Glutamatergic neuron (in vitro differentiated cells): ENCODE results near the gene IFT27. TPM values are rescaled to one million over a fixed set of nuclear protein-coding genes. Genes with fewer than 3 reads are reported as not detected.
"Not testable (repeated sequence)": the region's sequence is repeated elsewhere in the genome, so short reads cannot be mapped to it uniquely, and the experiment has no call there.

ENCODE experiments used
- DNase-seq: peaks from one replicate; pipeline ENCODE4 v3.0.0; 2022
- H3K27ac Mint-ChIP-seq: one replicate; pipeline ENCODE4 v1.8.0; 2020; ENCODE audit warnings: mild to moderate bottlenecking, mixed read lengths, inconsistent platforms; ENCODE audit not compliant: unreplicated experiment
- H3K27me3 Mint-ChIP-seq: one replicate; pipeline ENCODE4 v1.8.0; 2020; ENCODE audit warnings: mild to moderate bottlenecking, moderate library complexity, mixed read lengths, inconsistent platforms; ENCODE audit not compliant: unreplicated experiment
- H3K36me3 Mint-ChIP-seq: one replicate; pipeline ENCODE4 v1.8.0; 2020; ENCODE audit warnings: mild to moderate bottlenecking, mixed read lengths, inconsistent platforms; ENCODE audit not compliant: unreplicated experiment
- H3K4me1 Mint-ChIP-seq: one replicate; pipeline ENCODE4 v1.8.0; 2020; ENCODE audit warnings: mild to moderate bottlenecking, low read depth, mixed read lengths, inconsistent platforms; ENCODE audit not compliant: unreplicated experiment
- H3K4me3 Mint-ChIP-seq: one replicate; pipeline ENCODE4 v1.8.0; 2020; ENCODE audit warnings: mild to moderate bottlenecking, mixed read lengths, inconsistent platforms; ENCODE audit not compliant: unreplicated experiment
- H3K9me3 Mint-ChIP-seq: one replicate; pipeline ENCODE4 v1.8.0; 2020; ENCODE audit warnings: mild to moderate bottlenecking, moderate library complexity, mixed read lengths, inconsistent platforms; ENCODE audit not compliant: unreplicated experiment
- total RNA-seq: library from RNA; stranded (reverse); fragmentation: NEBNext Ultra II Directional; extraction: Animal tissue kit (Norgen Biotek cat#: 25700); gene quantifications from one replicate; pipeline ENCODE4 v1.2.1, GENCODE V29; 2021; ENCODE audit not compliant: unreplicated experiment
- TF ChIP-seq, protein P1 (sequence below): fragments of 200-600 bp; sonication (generic); IDR thresholded peaks from one replicate; pipeline ENCODE4 v1.5.0; 2021; ENCODE audit not compliant: partially characterized antibody, unreplicated experiment

IFT27 gene
- total RNA-seq, 1 donor from 2014 or later = 54.2 TPM

DNA sequence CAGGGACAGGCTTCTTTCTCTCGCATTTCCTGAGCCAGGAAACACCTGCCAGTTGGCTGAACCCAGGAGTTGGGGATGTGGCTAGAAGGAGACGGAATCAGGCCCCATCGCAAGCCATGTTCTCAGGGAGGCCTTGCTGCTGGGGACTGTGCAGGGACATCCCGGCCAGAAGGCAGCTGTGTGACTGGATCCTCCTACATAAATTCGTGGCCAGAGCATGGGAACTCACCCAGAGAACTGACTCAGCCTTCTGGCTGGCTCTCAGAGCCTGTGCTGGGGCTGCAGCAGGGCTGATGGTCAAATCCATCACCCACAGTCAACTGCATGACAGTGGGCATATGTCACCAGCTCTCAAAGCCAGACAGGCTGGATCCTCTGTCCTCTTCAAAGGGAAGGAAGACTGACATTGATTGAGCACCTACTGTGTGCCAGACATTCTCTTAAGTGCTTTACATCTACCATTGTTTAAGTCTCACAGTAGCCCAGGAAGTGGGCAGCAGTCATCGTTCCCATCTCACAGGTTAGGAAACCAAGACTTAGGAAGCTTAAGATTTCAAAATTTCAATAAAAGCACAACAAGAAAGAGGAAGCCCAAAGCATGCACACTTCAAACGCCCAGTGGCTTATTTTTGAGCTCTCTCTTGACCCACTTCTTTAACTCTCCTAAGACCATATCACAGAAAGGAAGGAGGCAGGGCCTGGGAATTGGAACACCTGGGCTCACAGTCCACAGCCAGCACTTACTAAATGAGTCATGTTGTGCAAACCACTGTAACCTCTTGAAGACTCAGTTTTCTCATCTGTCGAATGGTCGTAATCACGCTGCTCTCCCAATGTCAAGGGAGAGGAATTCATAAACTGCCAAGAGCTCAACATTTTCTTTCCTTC is 41.5 kb downstream of the IFT27 start:
- no peak overlapping the region for H3K27ac Mint-ChIP-seq

DNA sequence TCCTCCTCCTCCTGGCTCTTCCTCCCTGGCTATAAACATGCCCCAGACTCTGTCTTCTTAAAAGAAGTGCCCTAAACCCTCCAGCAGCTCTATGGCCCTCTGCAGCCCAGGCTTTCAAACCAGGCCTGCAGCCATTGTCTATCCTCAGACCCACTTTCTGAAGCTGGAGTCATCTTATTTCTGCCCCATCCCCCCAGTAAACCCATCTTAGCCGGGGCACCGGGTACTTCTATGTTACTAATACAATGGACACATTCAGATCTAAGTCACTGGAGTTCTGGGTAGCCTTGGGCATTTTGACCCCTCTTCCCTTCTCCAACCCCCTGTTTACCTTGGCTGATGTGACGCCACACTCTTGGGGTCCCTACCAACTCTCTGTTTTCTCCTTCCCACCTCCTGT is 42.6 kb downstream of the IFT27 start:
- Mint-ChIP-seq H3K27ac (no peak overlapping the region), H3K4me3 (no peak overlapping the region), H3K27me3 (peaks cover 5% of the 10 kb centered on the region), H3K36me3 (peaks cover 5% of the 10 kb centered on the region), H3K4me1 (peaks cover 5% of the 10 kb centered on the region), H3K9me3 (peaks cover 2% of the 10 kb centered on the region)
- TF ChIP-seq, protein P1, sequence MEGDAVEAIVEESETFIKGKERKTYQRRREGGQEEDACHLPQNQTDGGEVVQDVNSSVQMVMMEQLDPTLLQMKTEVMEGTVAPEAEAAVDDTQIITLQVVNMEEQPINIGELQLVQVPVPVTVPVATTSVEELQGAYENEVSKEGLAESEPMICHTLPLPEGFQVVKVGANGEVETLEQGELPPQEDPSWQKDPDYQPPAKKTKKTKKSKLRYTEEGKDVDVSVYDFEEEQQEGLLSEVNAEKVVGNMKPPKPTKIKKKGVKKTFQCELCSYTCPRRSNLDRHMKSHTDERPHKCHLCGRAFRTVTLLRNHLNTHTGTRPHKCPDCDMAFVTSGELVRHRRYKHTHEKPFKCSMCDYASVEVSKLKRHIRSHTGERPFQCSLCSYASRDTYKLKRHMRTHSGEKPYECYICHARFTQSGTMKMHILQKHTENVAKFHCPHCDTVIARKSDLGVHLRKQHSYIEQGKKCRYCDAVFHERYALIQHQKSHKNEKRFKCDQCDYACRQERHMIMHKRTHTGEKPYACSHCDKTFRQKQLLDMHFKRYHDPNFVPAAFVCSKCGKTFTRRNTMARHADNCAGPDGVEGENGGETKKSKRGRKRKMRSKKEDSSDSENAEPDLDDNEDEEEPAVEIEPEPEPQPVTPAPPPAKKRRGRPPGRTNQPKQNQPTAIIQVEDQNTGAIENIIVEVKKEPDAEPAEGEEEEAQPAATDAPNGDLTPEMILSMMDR = no peak
- no peak for DNase-seq

More for the DNA sequence above, 41.5 kb downstream of the IFT27 start:
- DNase-seq = no peak
- H3K9me3 Mint-ChIP-seq = peaks cover 4% of the 10 kb centered on the region
- TF ChIP-seq, protein P1 = no peak
- H3K4me1 Mint-ChIP-seq = peaks cover 8% of the 10 kb centered on the region
- H3K36me3 Mint-ChIP-seq = peaks cover 9% of the 10 kb centered on the region
- no peak overlapping the region for H3K4me3 Mint-ChIP-seq
- peaks cover 9% of the 10 kb centered on the region for H3K27me3 Mint-ChIP-seq

DNA sequence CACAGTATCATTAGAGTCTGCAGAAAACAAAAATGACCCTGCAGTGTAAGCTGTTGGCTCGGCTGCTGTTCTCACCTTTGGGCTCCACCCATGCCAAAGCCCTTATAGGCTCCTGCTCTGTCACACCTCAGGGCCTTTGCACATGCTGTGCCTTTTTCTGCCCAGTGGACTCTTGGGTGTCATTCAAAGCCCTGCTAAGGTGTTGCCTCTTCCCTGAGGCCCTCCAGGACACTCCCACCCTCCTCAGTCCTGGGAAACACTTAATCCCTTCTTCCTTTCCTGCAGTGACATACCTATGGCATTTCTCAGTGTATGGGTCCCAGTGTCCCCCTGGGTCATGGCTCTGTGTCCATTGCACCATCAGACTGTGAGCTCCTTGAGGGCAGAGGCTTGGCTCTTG is 43.3 kb downstream of the IFT27 start:
- Mint-ChIP-seq H3K27me3 (peaks cover 5% of the 10 kb centered on the region), H3K4me1 (peaks cover 2% of the 10 kb centered on the region), H3K27ac (no peak overlapping the region), H3K4me3 (no peak overlapping the region), H3K36me3 (peaks cover 5% of the 10 kb centered on the region), H3K9me3 (peaks cover 2% of the 10 kb centered on the region)
- TF ChIP-seq, protein P1 = no peak
- no peak for DNase-seq

DNA sequence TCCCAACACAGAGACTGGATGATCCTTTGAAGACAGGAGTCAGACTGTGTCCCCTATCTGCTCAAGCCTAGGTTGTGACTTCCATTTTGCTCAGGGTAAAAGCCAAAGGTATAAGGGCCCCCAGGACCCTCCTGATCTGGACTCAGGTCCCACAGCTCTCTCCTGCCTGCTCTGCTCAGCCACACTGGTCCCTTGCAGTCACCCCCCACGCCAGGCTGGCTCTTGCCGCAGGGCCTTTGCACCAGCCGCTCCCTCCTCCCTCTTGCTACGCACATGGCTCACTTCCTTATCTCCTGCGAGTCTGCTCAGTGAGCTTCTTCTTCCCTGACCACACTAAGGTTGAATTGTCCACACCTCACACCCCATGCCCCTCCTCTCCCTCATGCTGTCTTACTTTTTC is 44.0 kb downstream of the IFT27 start:
- Mint-ChIP-seq H3K36me3 (peaks cover 5% of the 10 kb centered on the region), H3K27me3 (peaks cover 2% of the 10 kb centered on the region), H3K9me3 (peaks cover 2% of the 10 kb centered on the region), H3K4me1 (no peaks in the 10 kb centered on the region), H3K27ac (no peak overlapping the region), H3K4me3 (no peak overlapping the region)
- no peak for DNase-seq
- TF ChIP-seq, protein P1 = no peak

DNA sequence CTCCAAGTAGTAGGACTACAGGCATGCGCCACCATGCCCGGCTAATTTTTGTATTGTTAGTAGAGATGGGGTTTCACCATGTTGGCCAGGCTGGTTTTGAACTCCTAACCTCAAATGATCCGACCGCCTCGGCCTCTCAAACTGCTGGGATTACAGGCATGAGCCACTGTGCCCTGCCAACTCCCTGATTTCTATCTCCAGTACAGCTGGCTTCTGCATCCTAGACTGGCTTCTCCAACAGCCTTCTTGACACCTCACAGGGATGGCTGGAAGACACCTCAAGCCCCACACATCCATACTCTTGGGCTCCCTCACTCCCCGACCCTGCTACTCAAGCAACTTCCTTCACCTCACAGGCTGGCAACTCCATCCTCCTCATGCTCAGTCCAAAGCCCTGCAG is 44.6 kb downstream of the IFT27 start:
- not testable (repeated sequence) for H3K4me3 Mint-ChIP-seq, H3K36me3 Mint-ChIP-seq, DNase-seq, H3K4me1 Mint-ChIP-seq, H3K27me3 Mint-ChIP-seq, H3K9me3 Mint-ChIP-seq, H3K27ac Mint-ChIP-seq
